Thyroid gland (tissue), 4 donors: ENCODE measurements around the gene CHN2. TPM values are rescaled to one million over a fixed set of nuclear protein-coding genes. Genes with fewer than 3 reads are reported as not detected.

Source experiments
- DNase-seq, 2 donors: peaks; one replicate each; pipeline ENCODE4 v3.0.0-alpha.2; 2019
- H3K27ac ChIP-seq, 3 donors: fragments of 200-600 bp; sonication (generic); 1 replicate in 2 of 3; 2 replicates in 1 of 3; pipeline ENCODE4 v1.5.1; 2016 to 2019; ENCODE audit warnings: mild to moderate bottlenecking in 1 of 3, moderate library complexity in 1 of 3
- H3K27me3 ChIP-seq: fragments of 200-600 bp; sonication (generic); one replicate; pipeline ENCODE4 v1.5.1; 2019
- H3K36me3 ChIP-seq, 2 donors: fragments of 200-600 bp; sonication (generic); one replicate each; pipeline ENCODE4 v1.5.1; 2016 to 2019
- H3K4me1 ChIP-seq, 2 donors: fragments of 200-600 bp; sonication (generic); one replicate each; pipeline ENCODE4 v1.5.1; 2017 to 2019
- H3K4me3 ChIP-seq, 3 donors: fragments of 200-600 bp; sonication (generic); replicated peaks in 1 of 3; 1 replicate in 2 of 3; 2 replicates in 1 of 3; pipeline ENCODE4 v1.5.1; 2016; ENCODE audit warnings: mild to moderate bottlenecking in 1 of 3
- H3K9me3 ChIP-seq: fragments of 200-600 bp; sonication (generic); one replicate; pipeline ENCODE4 v1.5.1; 2017
- POLR2A ChIP-seq, 2 donors: fragments of 450-650 bp; IDR thresholded peaks; one replicate each; pipeline ENCODE4 v1.6.1; 2017; ENCODE audit warnings: antibody characterized with exemption in 2 of 2, mild to moderate bottlenecking in 2 of 2, moderate library complexity in 1 of 2
- WGBS, 2 donors: methylation state at CpG; one replicate each; pipeline ENCODE4 v1.1.5; 2017; 5-methylcytosine and 5-hydroxymethylcytosine counted together
- intact Hi-C: fragments of 100-400 bp; cut with DNase I; formaldehyde crosslinking; loops from one replicate; pipeline ENCODE4 v1.15.1; 2023
- total RNA-seq, 4 donors: library from RNA; depleted of rRNA; stranded (reverse); fragments of >200 nt; gene quantifications; one replicate each; pipeline ENCODE4 v1.2.3, GENCODE V29; 2016
- TF ChIP-seq, protein P1 (sequence below), 6 experiments: fragments of 200-600 bp in 3 of 6; fragments of 450-650 bp in 3 of 6; sonication (generic) in 3 of 6; IDR thresholded peaks; one replicate each; pipeline ENCODE4 v1.5.1; 2016 to 2019; ENCODE audit warnings: antibody characterized with exemption in 6 of 6, mild to moderate bottlenecking in 2 of 6, inconsistent platforms in 1 of 6, moderate library complexity in 1 of 6

The CHN2 gene
- total RNA-seq, 4 donors from 2014 or later: 11.7 to 54.3 (median 41.4) TPM

DNA sequence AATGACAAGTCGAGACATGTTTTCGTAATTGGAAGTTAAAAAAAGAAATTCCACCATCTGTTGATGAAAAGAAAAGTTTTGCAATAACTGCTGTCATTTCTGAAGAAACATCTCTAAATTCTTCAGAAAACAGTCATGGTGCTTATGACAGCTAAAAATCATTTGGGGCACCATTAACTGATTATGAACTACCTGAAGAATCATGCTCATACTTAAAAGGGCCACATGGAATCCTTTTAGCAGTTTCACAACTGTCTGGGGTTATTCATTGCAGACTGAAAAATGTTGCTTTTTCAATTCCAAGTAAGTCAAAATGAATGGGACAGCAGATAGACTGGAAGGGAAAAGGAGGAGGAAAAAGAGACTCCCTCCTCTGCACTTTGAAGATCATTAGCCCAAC is 134.2 kb downstream of the CHN2 start:
- Histone ChIP-seq H3K27ac (peak overlapping the region in 1 of 3 donors; percentile 15), H3K36me3 (no peaks in the 10 kb centered on the region), H3K27me3 (no peaks in the 10 kb centered on the region), H3K9me3 (no peaks in the 10 kb centered on the region), H3K4me1 (peaks cover 0 to 3% of the 10 kb centered on the region in 2 donors), H3K4me3 (no peak overlapping the region)
- DNase-seq: no peak
- intact Hi-C loops: no loop called here
- TF ChIP-seq POLR2A (IDR thresholded peaks at IDR 0.05): no peak
- TF ChIP-seq, protein P1, sequence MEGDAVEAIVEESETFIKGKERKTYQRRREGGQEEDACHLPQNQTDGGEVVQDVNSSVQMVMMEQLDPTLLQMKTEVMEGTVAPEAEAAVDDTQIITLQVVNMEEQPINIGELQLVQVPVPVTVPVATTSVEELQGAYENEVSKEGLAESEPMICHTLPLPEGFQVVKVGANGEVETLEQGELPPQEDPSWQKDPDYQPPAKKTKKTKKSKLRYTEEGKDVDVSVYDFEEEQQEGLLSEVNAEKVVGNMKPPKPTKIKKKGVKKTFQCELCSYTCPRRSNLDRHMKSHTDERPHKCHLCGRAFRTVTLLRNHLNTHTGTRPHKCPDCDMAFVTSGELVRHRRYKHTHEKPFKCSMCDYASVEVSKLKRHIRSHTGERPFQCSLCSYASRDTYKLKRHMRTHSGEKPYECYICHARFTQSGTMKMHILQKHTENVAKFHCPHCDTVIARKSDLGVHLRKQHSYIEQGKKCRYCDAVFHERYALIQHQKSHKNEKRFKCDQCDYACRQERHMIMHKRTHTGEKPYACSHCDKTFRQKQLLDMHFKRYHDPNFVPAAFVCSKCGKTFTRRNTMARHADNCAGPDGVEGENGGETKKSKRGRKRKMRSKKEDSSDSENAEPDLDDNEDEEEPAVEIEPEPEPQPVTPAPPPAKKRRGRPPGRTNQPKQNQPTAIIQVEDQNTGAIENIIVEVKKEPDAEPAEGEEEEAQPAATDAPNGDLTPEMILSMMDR (IDR thresholded peaks at IDR 0.05): no peak
- 61 to 83% methylated on average over 2 of the region's 2 CpGs for WGBS, 2 donors

DNA sequence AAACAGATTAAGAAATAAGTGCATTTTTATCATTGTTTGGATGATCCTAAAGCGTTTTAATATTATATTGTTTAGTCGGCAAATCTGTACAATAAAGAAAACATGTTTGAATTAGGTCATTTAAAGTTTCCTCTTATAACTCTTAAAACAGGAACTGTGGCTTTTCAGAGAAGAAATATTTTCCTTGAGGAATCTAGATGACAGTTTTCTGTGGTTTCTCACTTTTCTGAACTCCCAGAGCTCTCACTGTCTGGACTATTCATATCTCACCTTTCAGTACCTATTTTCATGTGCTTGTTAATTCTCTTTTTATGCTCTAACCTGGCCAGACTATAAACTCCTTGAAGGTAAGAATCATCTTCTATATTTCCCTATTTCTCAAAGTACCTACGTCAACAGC is 135.1 kb downstream of the CHN2 start:
- no peak for TF ChIP-seq POLR2A (IDR thresholded peaks at IDR 0.05)
- TF ChIP-seq, protein P1 (IDR thresholded peaks at IDR 0.05): no peak
- Histone ChIP-seq H3K36me3 (no peaks in the 10 kb centered on the region), H3K27ac (no peak overlapping the region), H3K27me3 (no peaks in the 10 kb centered on the region), H3K9me3 (no peaks in the 10 kb centered on the region), H3K4me3 (no peak overlapping the region), H3K4me1 (peaks cover 0 to 3% of the 10 kb centered on the region in 2 donors)
- intact Hi-C loops: no loop called here
- DNase-seq: no peak
- 82 to 83% methylated on average over 3 of the region's 3 CpGs for WGBS, 2 donors

- H3K4me1 ChIP-seq: peaks cover 0 to 3% of the 10 kb centered on the region in 2 donors
- intact Hi-C loops: no loop called here
- DNase-seq: no peak
- H3K36me3 ChIP-seq: no peaks in the 10 kb centered on the region
- H3K9me3 ChIP-seq: no peaks in the 10 kb centered on the region
- TF ChIP-seq, protein P1 (IDR thresholded peaks at IDR 0.05): no peak
- no peak for TF ChIP-seq POLR2A (IDR thresholded peaks at IDR 0.05)
- H3K4me3 ChIP-seq: no peak overlapping the region
- WGBS, 2 donors: 86 to 91% methylated on average over 5 of the region's 5 CpGs
- no peak overlapping the region for H3K27ac ChIP-seq
- H3K27me3 ChIP-seq: no peaks in the 10 kb centered on the region
These were observed 135.6 kb downstream of the CHN2 start for GRCh38 chr7:29330136-29330535.

DNA sequence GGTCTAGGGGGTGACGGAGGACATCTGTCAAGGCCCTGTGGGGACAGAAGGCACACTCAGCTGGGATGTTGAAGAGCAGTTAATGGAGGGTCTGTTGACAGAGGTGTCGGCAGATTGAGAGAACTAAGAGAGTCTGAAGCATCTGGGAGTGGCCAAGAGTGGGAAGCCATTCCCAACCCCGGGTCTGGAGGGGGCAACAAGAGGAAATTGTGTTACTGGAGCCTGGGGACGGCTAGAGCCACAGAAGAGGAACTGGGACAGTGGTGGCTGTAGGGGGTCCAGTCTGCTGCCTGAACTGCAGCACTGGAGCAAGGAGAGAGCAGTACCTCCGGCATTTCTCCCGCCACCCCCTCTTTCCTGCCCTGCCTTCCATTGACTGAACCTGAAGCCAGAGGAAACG is 136.6 kb downstream of the CHN2 start:
- intact Hi-C loops: no loop called here
- 71 to 86% methylated on average over 7 of the region's 7 CpGs for WGBS, 2 donors
- no peaks in the 10 kb centered on the region for H3K36me3 ChIP-seq
- H3K9me3 ChIP-seq: no peaks in the 10 kb centered on the region
- no peak for DNase-seq
- peaks cover 0 to 3% of the 10 kb centered on the region in 2 donors for H3K4me1 ChIP-seq
- H3K27me3 ChIP-seq: no peaks in the 10 kb centered on the region
- H3K4me3 ChIP-seq: no peak overlapping the region
- H3K27ac ChIP-seq: no peak overlapping the region
- TF ChIP-seq, protein P1 (IDR thresholded peaks at IDR 0.05): no peak
- no peak for TF ChIP-seq POLR2A (IDR thresholded peaks at IDR 0.05)

DNA sequence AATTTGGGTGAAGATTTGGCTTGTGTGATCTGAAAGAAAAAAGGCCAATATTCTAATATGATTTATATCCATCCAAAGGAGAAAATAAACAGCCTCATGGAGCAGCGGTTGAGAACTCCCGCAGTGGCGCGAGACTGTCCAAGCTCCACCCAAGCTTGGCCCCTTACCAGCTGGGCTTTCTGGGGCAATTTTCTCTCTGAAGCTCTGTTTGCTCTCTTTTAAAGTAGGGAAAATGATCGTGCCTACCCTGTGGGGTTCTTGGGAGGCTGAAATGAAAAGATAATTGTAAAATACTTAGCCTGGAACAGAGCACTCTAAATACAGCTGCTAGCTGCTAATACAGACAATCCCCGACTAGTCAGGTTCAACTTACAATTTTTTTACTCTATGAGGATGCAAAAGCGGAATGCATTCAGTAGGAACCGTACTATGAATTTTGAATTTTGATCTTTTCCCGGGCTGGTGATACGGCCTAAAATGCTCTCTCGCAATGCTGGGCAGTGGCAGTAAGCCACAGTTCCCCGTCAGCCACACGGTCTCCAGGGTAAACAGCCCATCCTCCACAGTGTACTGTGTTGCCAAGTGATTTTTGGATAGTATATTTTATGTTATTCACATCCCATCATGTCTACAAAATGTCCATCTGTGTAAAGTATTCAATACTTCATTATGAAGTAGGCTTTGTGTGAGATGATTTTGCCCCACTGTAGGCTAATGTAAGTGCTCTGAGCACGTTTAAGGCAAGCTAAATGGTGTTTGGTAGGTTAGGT is 137.7 kb downstream of the CHN2 start:
- 78 to 82% methylated on average over 14 of the region's 14 CpGs for WGBS, 2 donors
- peaks cover 0 to 3% of the 10 kb centered on the region in 2 donors for H3K4me1 ChIP-seq
- no peak for DNase-seq
- H3K4me3 ChIP-seq: no peak overlapping the region
- intact Hi-C loops: no loop called here
- H3K27ac ChIP-seq: no peak overlapping the region
- TF ChIP-seq POLR2A (IDR thresholded peaks at IDR 0.05): no peak
- TF ChIP-seq, protein P1 (IDR thresholded peaks at IDR 0.05): no peak
- H3K9me3 ChIP-seq: no peaks in the 10 kb centered on the region
- H3K36me3 ChIP-seq: no peaks in the 10 kb centered on the region
- no peaks in the 10 kb centered on the region for H3K27me3 ChIP-seq
